Endothelial cell of umbilical vein (primary cell): Measurements from ENCODE around the gene TOGARAM2. TPM values are rescaled to one million over a fixed set of nuclear protein-coding genes. Genes with fewer than 3 reads are reported as not detected.

Source experiments
- BruUV-seq: library from RNA; stranded (reverse); fragments of 400-500 nt; replicated peaks from 2 replicates; lab custom pipeline; 2021; lab: Mats Ljungman, UMichigan
- CTCF ChIA-PET: fragments of 300-600, 350-600 bp; sonication (Branson Sonifier 250); formaldehyde crosslinking; loops from one replicate; lab custom pipeline; 2021; ENCODE audit warnings: antibody characterized with exemption, inconsistent platforms; lab: Charles Lee
- POLR2A ChIA-PET: fragments of 300-600, 350-600 bp; sonication (Branson Sonifier 250); formaldehyde crosslinking; loops from one replicate; lab custom pipeline; 2021; ENCODE audit warnings: antibody characterized with exemption, inconsistent platforms; lab: Charles Lee
- DNase-seq: peaks from one replicate; pipeline ENCODE4 v3.0.0-alpha.2; 2011; ENCODE audit warnings: low read depth, low spot score
- FAIRE-seq: peaks from 2 replicates; lab custom pipeline; 2011; peaks lifted over from hg19 to GRCh38; lab: Jason Lieb, UNC
- H2AFZ ChIP-seq: 2 replicates; pipeline ENCODE4 v1.6.0; 2012; ENCODE audit warnings: low read depth, low read length, control low read depth, inconsistent platforms
- H3K27ac ChIP-seq: 2 replicates; pipeline ENCODE4 v1.5.1; 2011; ENCODE audit warnings: low read depth, mild to moderate bottlenecking, control low read depth, low read length, moderate library complexity; ENCODE audit not compliant: insufficient read depth
- H3K27me3 ChIP-seq, 2 experiments: 2 replicates each; pipeline versions ENCODE4 v1.6.0 to v1.6.1; 2011; ENCODE audit warnings: low read length in 2 of 2, mixed read lengths in 1 of 2; ENCODE audit not compliant: control insufficient read depth in 2 of 2, insufficient read depth in 2 of 2
- H3K36me3 ChIP-seq, 2 experiments: 2 replicates in 1 of 2; 3 replicates in 1 of 2; pipeline ENCODE4 v1.5.1; 2011; ENCODE audit warnings: low read length in 2 of 2, mild to moderate bottlenecking in 1 of 2, moderate library complexity in 1 of 2; ENCODE audit not compliant: control insufficient read depth in 2 of 2, insufficient read depth in 2 of 2; ENCODE audit errors: extremely low read depth in 1 of 2
- H3K4me1 ChIP-seq: 3 replicates; pipeline ENCODE4 v1.5.1; 2011; ENCODE audit warnings: mild to moderate bottlenecking, low read length; ENCODE audit not compliant: control insufficient read depth, insufficient read depth; ENCODE audit errors: extremely low read depth
- H3K4me2 ChIP-seq: 2 replicates; pipeline ENCODE4 v1.6.1; 2011; ENCODE audit warnings: low read length, control low read depth, mixed read lengths; ENCODE audit not compliant: insufficient read depth
- H3K4me3 ChIP-seq, 3 experiments: fragments of 200-600 bp in 1 of 3; sonication (generic), shearing (Covaris generic) in 1 of 3; replicated peaks in 1 of 3; 2 replicates each; pipeline ENCODE4 v1.5.1; 2011 to 2016; ENCODE audit warnings: control low read depth in 3 of 3, low read length in 3 of 3, mild to moderate bottlenecking in 2 of 3, inconsistent platforms in 1 of 3, low read depth in 1 of 3, moderate library complexity in 1 of 3; ENCODE audit not compliant: insufficient read depth in 1 of 3
- H3K79me2 ChIP-seq: 2 replicates; pipeline ENCODE4 v1.6.0; 2012; ENCODE audit warnings: low read length, inconsistent platforms; ENCODE audit not compliant: control insufficient read depth, insufficient read depth
- H3K9ac ChIP-seq: replicated peaks from 2 replicates; pipeline ENCODE3; 2011; ENCODE audit warnings: low read length, control low read depth; ENCODE audit not compliant: insufficient read depth; ENCODE audit errors: extremely low read depth
- H3K9me1 ChIP-seq: replicated peaks from 3 replicates; pipeline ENCODE4 v1.6.0; 2011; ENCODE audit warnings: mild to moderate bottlenecking, low read length; ENCODE audit not compliant: control insufficient read depth, insufficient read depth; ENCODE audit errors: extremely low read depth
- H3K9me3 ChIP-seq: replicated peaks from 2 replicates; pipeline ENCODE4 v1.5.1; 2012; ENCODE audit warnings: low read length, inconsistent platforms; ENCODE audit not compliant: control insufficient read depth, insufficient read depth
- H4K20me1 ChIP-seq: replicated peaks from 2 replicates; pipeline ENCODE3; 2011; ENCODE audit warnings: mild to moderate bottlenecking, low read length; ENCODE audit not compliant: control insufficient read depth, insufficient read depth; ENCODE audit errors: extremely low read depth
- CTCF ChIP-seq, 2 donors: IDR thresholded peaks; 1 replicate in 1 of 2; 2 replicates in 1 of 2; pipeline ENCODE4 v1.5.1; 2011; ENCODE audit warnings: low read length in 2 of 2, mild to moderate bottlenecking in 2 of 2, moderate library complexity in 2 of 2, control low read depth in 1 of 2, inconsistent platforms in 1 of 2, low read depth in 1 of 2; ENCODE audit not compliant: insufficient read depth in 1 of 2; ENCODE audit errors: extremely low read depth in 1 of 2
- EZH2 ChIP-seq: IDR thresholded peaks from 2 replicates; pipeline ENCODE4 v1.6.1; 2012; ENCODE audit warnings: borderline replicate concordance, low read depth, mild to moderate bottlenecking, moderate library complexity, low read length, inconsistent platforms; ENCODE audit not compliant: severe bottlenecking
- FOS ChIP-seq: IDR thresholded peaks from 2 replicates; pipeline ENCODE4 v1.6.1; 2011; ENCODE audit warnings: mild to moderate bottlenecking, low read length, moderate library complexity, borderline replicate concordance; ENCODE audit not compliant: insufficient read depth
- GATA2 ChIP-seq: IDR thresholded peaks from 2 replicates; pipeline ENCODE4 v1.7.0; 2011; ENCODE audit warnings: low read depth, mild to moderate bottlenecking, moderate library complexity, mixed read lengths, low read length; ENCODE audit not compliant: insufficient read length, insufficient read depth
- JUN ChIP-seq: IDR thresholded peaks from 2 replicates; pipeline ENCODE4 v1.6.1; 2011; ENCODE audit warnings: borderline replicate concordance, low read depth; ENCODE audit not compliant: insufficient read length, insufficient read depth
- MAX ChIP-seq: IDR thresholded peaks from 2 replicates; pipeline ENCODE4 v1.6.1; 2011; ENCODE audit not compliant: insufficient read depth, insufficient read length
- MYC ChIP-seq: IDR thresholded peaks from one replicate; pipeline ENCODE4 v1.6.1; 2011; ENCODE audit warnings: mild to moderate bottlenecking, low read depth, low read length
- POLR2A ChIP-seq: IDR thresholded peaks from 2 replicates; pipeline ENCODE4 v1.6.1; 2012; ENCODE audit warnings: low read depth, mild to moderate bottlenecking, control low read depth, low read length
- POLR2AphosphoS5 ChIP-seq: IDR thresholded peaks from 2 replicates; pipeline ENCODE4 v1.6.1; 2012; ENCODE audit warnings: low read depth, mild to moderate bottlenecking, control low read depth, low read length, moderate library complexity; ENCODE audit not compliant: insufficient read depth
- dilution Hi-C: fragments of 300-500 bp; cut with MboI; formaldehyde crosslinking; loops from one replicate; pipeline ENCODE4 v1.15.0; 2019; ENCODE audit warnings: low sequenced_read_pairs; ENCODE audit not compliant: extremely low pct_ligation_motif_present
- intact Hi-C: fragments of 100-400 bp; cut with micrococcal nuclease; formaldehyde crosslinking; loops from one replicate; pipeline ENCODE4 v1.10.0; 2022
- polyA plus RNA-seq, 4 experiments: library from polyadenylated mRNA; depleted of rRNA in 3 of 4; stranded (reverse) in 3 of 4; unstranded in 1 of 4; fragments of >200 nt; gene quantifications; 2 replicates each; pipeline versions ENCODE4 v1.2.1 to v1.2.3, GENCODE V29; 2011 to 2012; ENCODE audit warnings: missing spikeins in 1 of 4
- total RNA-seq: library from RNA; stranded (reverse); gene quantifications from 2 replicates; pipeline ENCODE4 v1.2.3, GENCODE V29; 2021

The TOGARAM2 gene
- total and polyA plus RNA-seq, 2 donors (not counting 3 experiments of a cell fraction or from before 2014, with no cell fraction given): not detected

GRCh38 chr2:28994679-28995078 is 13.6 kb downstream of the TOGARAM2 start:
- dilution Hi-C loops (no loop called here), intact Hi-C loops (no loop called here)
- no peaks in the 10 kb centered on the region for H4K20me1 ChIP-seq
- no peaks in the 10 kb centered on the region for H3K36me3 ChIP-seq
- ChIA-PET CTCF (no interaction called here), POLR2A (no interaction called here)
- TF ChIP-seq MYC: no peak
- no peak for TF ChIP-seq CTCF (IDR thresholded peaks at IDR 0.05; ENCODE audit: extremely low read depth in 1 of 2, insufficient read depth in 1 of 2, low read depth in 1 of 2, low read length in 2 of 2)
- no peak for TF ChIP-seq GATA2
- TF ChIP-seq POLR2A: no peak
- no peak for TF ChIP-seq POLR2AphosphoS5
- no peak for TF ChIP-seq FOS
- no peak for TF ChIP-seq EZH2
- no peak for TF ChIP-seq JUN
- TF ChIP-seq MAX: no peak
- no TSS peak for BruUV-seq
- no peak for DNase-seq
- no peaks in the 10 kb centered on the region for H3K79me2 ChIP-seq
- FAIRE-seq: no peak
- H3K4me3 ChIP-seq: no peak overlapping the region
- no peaks in the 10 kb centered on the region for H3K4me1 ChIP-seq
- no peak overlapping the region for H3K4me2 ChIP-seq
- no peaks in the 10 kb centered on the region for H3K9me3 ChIP-seq
- no peaks in the 10 kb centered on the region for H3K9me1 ChIP-seq
- H3K27me3 ChIP-seq: no peaks in the 10 kb centered on the region
- no peak overlapping the region for H3K27ac ChIP-seq
- H3K9ac ChIP-seq: no peak overlapping the region
- H2AFZ ChIP-seq: no peak overlapping the region
